Peyer's patch (tissue), 4 donors: ENCODE results near the gene MGLL. TPM values are rescaled to one million over a fixed set of nuclear protein-coding genes. Genes with fewer than 3 reads are reported as not detected.

ENCODE experiments used
- DNase-seq, 3 donors: peaks; one replicate each; pipeline ENCODE4 v3.0.0-alpha.2; 2017 to 2019
- H3K27ac ChIP-seq, 4 donors: fragments of 200-600 bp; sonication (generic); one replicate each; pipeline ENCODE4 v1.5.1; 2016 to 2019
- H3K27me3 ChIP-seq, 2 donors: fragments of 200-600 bp; sonication (generic); one replicate each; pipeline ENCODE4 v1.5.1; 2019
- H3K36me3 ChIP-seq, 3 donors: fragments of 200-600 bp; sonication (generic); one replicate each; pipeline ENCODE4 v1.5.1; 2016 to 2019
- H3K4me1 ChIP-seq, 4 donors: fragments of 200-600 bp; sonication (generic); one replicate each; pipeline ENCODE4 v1.5.1; 2016 to 2019
- H3K4me3 ChIP-seq, 4 donors: fragments of 200-600 bp; sonication (generic); 1 replicate in 3 of 4; 2 replicates in 1 of 4; pipeline ENCODE4 v1.5.1; 2016 to 2019; ENCODE audit warnings: mild to moderate bottlenecking in 1 of 4
- H3K9me3 ChIP-seq, 4 donors: fragments of 200-600 bp; sonication (generic); one replicate each; pipeline ENCODE4 v1.5.1; 2016 to 2019; ENCODE audit warnings: mild to moderate bottlenecking in 1 of 4
- POLR2A ChIP-seq, 2 donors: fragments of 450-650 bp; IDR thresholded peaks; one replicate each; pipeline ENCODE4 v1.5.1; 2017; ENCODE audit warnings: antibody characterized with exemption in 2 of 2, mild to moderate bottlenecking in 2 of 2, moderate library complexity in 2 of 2
- total RNA-seq, 4 donors: library from RNA; depleted of rRNA; stranded (reverse); fragments of >200 nt; gene quantifications; one replicate each; pipeline ENCODE4 v1.1.0, GENCODE V29; 2016
- TF ChIP-seq, protein P1 (sequence below), 6 experiments: fragments of 450-650 bp in 4 of 6; fragments of 200-600 bp in 2 of 6; sonication (generic) in 1 of 6; IDR thresholded peaks; one replicate each; pipeline ENCODE4 v1.5.1; 2017 to 2019; ENCODE audit warnings: antibody characterized with exemption in 6 of 6, mild to moderate bottlenecking in 3 of 6, moderate library complexity in 1 of 6

MGLL gene
- total RNA-seq, 4 donors from 2014 or later = 56.1 to 180 (median 143) TPM

- Histone ChIP-seq H3K4me1 (peaks cover 0 to 70% (median 12%) of the 10 kb centered on the region in 4 donors), H3K4me3 (peak overlapping the region in 2 of 4 donors; percentile 0 to 4), H3K9me3 (no peaks in the 10 kb centered on the region), H3K36me3 (peaks cover 0 to 11% (median 0%) of the 10 kb centered on the region in 3 donors), H3K27ac (peak overlapping the region in 3 of 4 donors; percentile 83 to 94 (median 89)), H3K27me3 (no peaks in the 10 kb centered on the region)
- TF ChIP-seq, protein P1, sequence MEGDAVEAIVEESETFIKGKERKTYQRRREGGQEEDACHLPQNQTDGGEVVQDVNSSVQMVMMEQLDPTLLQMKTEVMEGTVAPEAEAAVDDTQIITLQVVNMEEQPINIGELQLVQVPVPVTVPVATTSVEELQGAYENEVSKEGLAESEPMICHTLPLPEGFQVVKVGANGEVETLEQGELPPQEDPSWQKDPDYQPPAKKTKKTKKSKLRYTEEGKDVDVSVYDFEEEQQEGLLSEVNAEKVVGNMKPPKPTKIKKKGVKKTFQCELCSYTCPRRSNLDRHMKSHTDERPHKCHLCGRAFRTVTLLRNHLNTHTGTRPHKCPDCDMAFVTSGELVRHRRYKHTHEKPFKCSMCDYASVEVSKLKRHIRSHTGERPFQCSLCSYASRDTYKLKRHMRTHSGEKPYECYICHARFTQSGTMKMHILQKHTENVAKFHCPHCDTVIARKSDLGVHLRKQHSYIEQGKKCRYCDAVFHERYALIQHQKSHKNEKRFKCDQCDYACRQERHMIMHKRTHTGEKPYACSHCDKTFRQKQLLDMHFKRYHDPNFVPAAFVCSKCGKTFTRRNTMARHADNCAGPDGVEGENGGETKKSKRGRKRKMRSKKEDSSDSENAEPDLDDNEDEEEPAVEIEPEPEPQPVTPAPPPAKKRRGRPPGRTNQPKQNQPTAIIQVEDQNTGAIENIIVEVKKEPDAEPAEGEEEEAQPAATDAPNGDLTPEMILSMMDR (IDR thresholded peaks at IDR 0.05) = no peak
- no peak for TF ChIP-seq POLR2A (IDR thresholded peaks at IDR 0.05)
- DNase-seq = no peak
Observed at GRCh38 chr3:127816783-127817405, 5.4 kb downstream of the MGLL start.

- Histone ChIP-seq H3K27me3 (no peaks in the 10 kb centered on the region), H3K27ac (peak overlapping the region in 3 of 4 donors; percentile 83 to 94 (median 89)), H3K4me1 (peaks cover 0 to 62% (median 10%) of the 10 kb centered on the region in 4 donors), H3K4me3 (peak overlapping the region in 1 of 4 donors; percentile 9), H3K36me3 (peaks cover 0 to 20% (median 0%) of the 10 kb centered on the region in 3 donors), H3K9me3 (no peaks in the 10 kb centered on the region)
- DNase-seq = peak in 2 of 3 donors; percentile 78 to 85
- TF ChIP-seq, protein P1 (IDR thresholded peaks at IDR 0.05) = no peak
- no peak for TF ChIP-seq POLR2A (IDR thresholded peaks at IDR 0.05)
Observed at GRCh38 chr3:127815641-127816605, 6.4 kb downstream of the MGLL start.

DNA sequence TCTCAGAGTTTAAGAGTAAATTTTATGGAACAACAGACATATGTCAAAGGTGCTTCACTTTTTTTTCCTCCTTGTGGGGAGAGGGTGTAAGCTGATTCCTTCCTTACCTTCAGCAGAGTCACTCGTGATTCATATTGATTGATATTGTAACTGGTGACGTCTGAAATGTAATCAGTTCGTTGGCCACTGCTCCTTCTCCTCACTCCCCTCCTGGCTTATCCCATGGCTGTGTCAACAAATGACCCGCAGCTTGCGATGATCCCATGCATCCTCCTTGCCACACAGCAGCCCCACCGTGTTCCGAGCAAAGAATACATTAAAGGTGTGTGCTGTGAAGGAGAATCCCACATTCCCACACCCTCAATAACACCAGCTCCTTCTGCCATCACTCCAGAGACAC is 7.3 kb downstream of the MGLL start:
- peaks cover 0 to 27% (median 0%) of the 10 kb centered on the region in 3 donors for H3K36me3 ChIP-seq
- H3K4me3 ChIP-seq = no peak overlapping the region
- peaks cover 0 to 54% (median 9%) of the 10 kb centered on the region in 4 donors for H3K4me1 ChIP-seq
- no peak for TF ChIP-seq POLR2A (IDR thresholded peaks at IDR 0.05)
- TF ChIP-seq, protein P1 (IDR thresholded peaks at IDR 0.05) = peak in 3 of 6 experiments; percentile 3 to 10 (median 4)
- DNase-seq = no peak
- no peaks in the 10 kb centered on the region for H3K27me3 ChIP-seq
- peak overlapping the region in 3 of 4 donors; percentile 83 to 94 (median 89) for H3K27ac ChIP-seq
- no peaks in the 10 kb centered on the region for H3K9me3 ChIP-seq

DNA sequence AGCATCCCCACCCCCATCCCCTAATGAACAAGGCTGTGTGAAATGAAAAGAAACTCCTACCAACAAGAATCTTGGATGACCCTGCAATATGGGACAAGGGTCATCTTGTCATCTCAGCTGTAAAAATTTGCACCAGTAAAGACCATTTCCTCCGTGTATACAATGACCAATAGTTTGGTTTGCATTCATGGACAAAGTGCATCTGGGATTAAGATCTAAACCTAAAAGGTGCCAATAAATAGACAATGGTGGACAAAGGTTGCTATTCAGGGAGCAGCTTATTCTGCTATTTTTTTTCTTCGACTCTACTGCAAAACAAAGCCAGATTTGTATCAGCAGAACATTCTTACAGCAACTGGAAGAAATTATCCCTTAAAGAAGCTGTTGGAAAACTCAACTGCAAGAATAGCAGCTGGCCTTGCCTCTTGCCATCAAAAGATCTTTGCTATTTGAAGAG is 8.0 kb downstream of the MGLL start:
- no peak for DNase-seq
- Histone ChIP-seq H3K4me1 (peaks cover 0 to 47% (median 9%) of the 10 kb centered on the region in 4 donors), H3K9me3 (no peaks in the 10 kb centered on the region), H3K27me3 (no peaks in the 10 kb centered on the region), H3K4me3 (no peak overlapping the region), H3K36me3 (peaks cover 0 to 30% (median 0%) of the 10 kb centered on the region in 3 donors), H3K27ac (peak overlapping the region in 3 of 4 donors; percentile 83 to 94 (median 89))
- TF ChIP-seq, protein P1 (IDR thresholded peaks at IDR 0.05) = no peak
- no peak for TF ChIP-seq POLR2A (IDR thresholded peaks at IDR 0.05)

DNA sequence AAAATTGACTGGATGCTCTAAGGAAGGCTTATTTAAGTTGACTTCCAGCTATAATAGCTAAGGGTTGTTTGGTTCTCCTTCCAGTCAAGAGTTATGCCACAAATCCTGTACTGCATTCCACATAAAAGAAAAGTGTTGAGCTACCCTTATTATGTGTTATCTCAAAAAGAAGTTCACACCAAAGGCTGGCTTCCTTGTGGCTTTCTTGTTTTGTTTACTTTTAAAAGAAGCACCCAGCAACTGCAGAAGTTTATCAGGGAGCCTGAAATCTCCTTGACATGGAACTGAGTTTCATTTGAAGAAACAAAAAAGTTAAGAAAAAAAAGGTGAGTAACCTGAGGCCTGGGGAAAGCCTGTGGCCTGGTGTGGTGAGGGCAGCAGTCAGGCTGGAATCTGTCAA is 10.2 kb downstream of the MGLL start:
- H3K27ac ChIP-seq = no peak overlapping the region
- peaks cover 0 to 32% (median 8%) of the 10 kb centered on the region in 4 donors for H3K4me1 ChIP-seq
- peaks cover 0 to 37% (median 0%) of the 10 kb centered on the region in 3 donors for H3K36me3 ChIP-seq
- no peak overlapping the region for H3K4me3 ChIP-seq
- no peaks in the 10 kb centered on the region for H3K27me3 ChIP-seq
- no peaks in the 10 kb centered on the region for H3K9me3 ChIP-seq
- no peak for DNase-seq
- TF ChIP-seq, protein P1 (IDR thresholded peaks at IDR 0.05) = no peak
- TF ChIP-seq POLR2A (IDR thresholded peaks at IDR 0.05) = no peak
